Measurements from ENCODE around the gene TLCD3A. TPM values are rescaled to one million over a fixed set of nuclear protein-coding genes. Genes with fewer than 3 reads are reported as not detected.

The TLCD3A gene
- total and polyA plus RNA-seq, 9 of the 15 experiments (the other 6 are each of a cell fraction or from before 2014, with no cell fraction given) = 1.3 to 13.5 (median 7.3) TPM

DNA sequence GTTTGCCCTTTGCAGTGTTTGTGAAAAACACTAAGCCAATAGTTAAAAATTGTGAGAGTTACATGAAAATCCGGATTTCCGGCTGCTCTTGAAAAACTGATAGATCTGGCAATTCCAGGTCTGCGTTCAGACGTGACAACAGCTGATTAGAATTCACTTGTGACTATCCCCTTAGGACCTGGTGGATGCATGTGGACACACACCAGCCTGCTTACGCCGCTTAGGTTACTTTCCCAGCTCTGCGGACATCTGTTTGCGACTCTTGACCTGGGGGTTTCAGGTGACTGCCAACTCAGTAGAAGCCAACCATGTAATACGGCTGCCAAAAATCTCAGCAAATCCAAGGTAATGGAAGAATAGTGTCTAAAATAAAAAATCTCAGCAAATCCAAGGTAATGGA, 42.0 kb upstream of the TLCD3A start (continued):
- TF ChIP-seq MAFK (IDR thresholded peaks at IDR 0.05; ENCODE audit: low read length) (no peak), ZFPM2 (CRISPR knock-in tag; IDR thresholded peaks at IDR 0.05) (no peak)

DNA sequence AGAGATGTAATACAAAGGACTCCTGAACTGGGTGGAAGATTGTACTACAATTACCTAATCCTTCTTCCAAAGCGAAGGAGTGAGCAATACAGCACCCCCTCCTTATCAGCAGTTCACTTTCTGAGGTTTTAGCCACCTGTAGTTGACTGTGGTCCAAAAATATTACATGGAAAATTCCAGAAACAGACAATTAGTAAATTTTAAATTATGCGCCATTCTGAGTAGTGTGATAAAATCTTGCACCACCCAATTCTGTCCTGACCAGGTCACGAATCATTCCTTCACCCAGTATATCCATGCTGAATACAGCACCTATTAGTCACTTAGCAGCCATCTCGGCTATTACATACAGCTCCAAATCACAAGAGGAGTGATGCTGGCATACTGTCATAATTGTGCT, 41.0 kb upstream of the TLCD3A start:
- Histone ChIP-seq H3K27me3 (ENCODE audit: control insufficient read depth in 2 of 2, insufficient read depth in 2 of 2, low read length in 2 of 2) (no peaks in the 10 kb centered on the region), H2AFZ (ENCODE audit: low read depth, low read length) (no peak overlapping the region), H3K9me1 (ENCODE audit: control insufficient read depth, insufficient read depth, low read length) (no peaks in the 10 kb centered on the region), H3K4me3 (no peak overlapping the region), H3K9ac (ENCODE audit: insufficient read depth in 1 of 2, low read depth in 2 of 2, low read length in 2 of 2) (no peak overlapping the region), H4K20me1 (replicated peaks; ENCODE audit: control insufficient read depth, insufficient read depth, low read length) (no peaks in the 10 kb centered on the region), H3K9me3 (replicated peaks; ENCODE audit: control insufficient read depth, insufficient read depth, low read depth, low read length) (no peaks in the 10 kb centered on the region), H3K4me2 (ENCODE audit: insufficient read depth, low read length) (no peak overlapping the region), H3K36me3 (ENCODE audit: control insufficient read depth, insufficient read depth, low read length) (peaks cover 42% of the 10 kb centered on the region), H3K79me2 (ENCODE audit: control insufficient read depth, insufficient read depth, low read length) (no peaks in the 10 kb centered on the region), H3K4me1 (replicated peaks in 1 of 2; ENCODE audit: control insufficient read depth in 2 of 2, insufficient read depth in 2 of 2, low read length in 2 of 2) (no peaks in the 10 kb centered on the region), H3K27ac (ENCODE audit: extremely low read depth, low read depth, low read length) (no peak overlapping the region)
- intact Hi-C loops (cut with micrococcal nuclease) (no loop called here), in situ Hi-C loops (cut with MboI) (no loop called here)
- BruUV-seq (replicated peaks) = no TSS peak
- POLR2A ChIA-PET = interaction anchor here (1.1 kb wide), 1 partner anchor 816 kb away, joined by 4 read pairs; no protein-coding TSS in a partner anchor
- FAIRE-seq (no peak), ATAC-seq (no peak), DNase-seq (ENCODE audit: extremely low read depth in 1 of 4, low spot score in 3 of 4) (no peak)
- CTCF ChIA-PET (ENCODE audit: low intra/inter-chr PET ratio) = no interaction called here
- TF ChIP-seq NFYB (IDR thresholded peaks at IDR 0.05; ENCODE audit: extremely low read depth, insufficient read length) = no peak
- TF ChIP-seq CHCHD3 (CRISPR knock-in tag; IDR thresholded peaks at IDR 0.05) = no peak
- no peak for TF ChIP-seq BCOR (IDR thresholded peaks at IDR 0.05)
- TF ChIP-seq MAZ (CRISPR knock-in tag; conservative IDR thresholded peaks at IDR 0.05 in 1 of 2, IDR thresholded peaks at IDR 0.05 in 1 of 2) = no peak
- no peak for TF ChIP-seq ZBTB26 (CRISPR knock-in tag; IDR thresholded peaks at IDR 0.05)
- 74% methylated on average over 4 of the region's 4 CpGs for WGBS (ENCODE audit: insufficient coverage, low coverage, missing lambda C conversion rate)

Measured in K562 (cell line).